Stimulated activated CD8-positive, alpha-beta memory T cell treated with anti-CD3 and anti-CD28 coated beads, Interleukin-4, amount 100 ng/mL, for 48 hours (primary cell): ENCODE data around the gene ATP4A.
A peak's percentile ranks its signal among the peaks of the same experiment; 100 is the strongest.

Experiments used
- DNase-seq: peaks from one replicate; pipeline ENCODE4 v3.0.0-alpha.2; 2020

ATP4A gene

GRCh38 chr19:35549174-35549788 lies 14.2 kb downstream of the ATP4A start:
- peak; percentile 68 for DNase-seq

- DNase-seq = no peak
These were observed 16.9 kb downstream of the ATP4A start for GRCh38 chr19:35546532-35546931.

- DNase-seq = peak; percentile 82
These were observed 17.5 kb downstream of the ATP4A start for GRCh38 chr19:35545855-35546381.

GRCh38 chr19:35545001-35545854 lies 18.2 kb downstream of the ATP4A start, which contains the start of gene TMEM147:
Gene TMEM147 (plus strand): TSS chr19:35545626. CDS start chr19:35545740, 114 bp downstream.
- peak; percentile 93 for DNase-seq

GRCh38 chr19:35544110-35544802 lies 19.2 kb downstream of the ATP4A start:
- DNase-seq = no peak

GRCh38 chr19:35543280-35544109 lies 20.0 kb downstream of the ATP4A start:
- DNase-seq = no peak

GRCh38 chr19:35542209-35542608 lies 21.2 kb downstream of the ATP4A start:
- no peak for DNase-seq

GRCh38 chr19:35540356-35540927 lies 23.0 kb downstream of the ATP4A start:
- no peak for DNase-seq

- no peak for DNase-seq
These were observed 23.6 kb downstream of the ATP4A start for GRCh38 chr19:35539850-35540249.

GRCh38 chr19:35539314-35539713 lies 24.1 kb downstream of the ATP4A start:
- DNase-seq = no peak

- DNase-seq = no peak
These were observed 28.5 kb downstream of the ATP4A start for GRCh38 chr19:35534803-35535480.

- DNase-seq = peak; percentile 59
These were observed 29.6 kb downstream of the ATP4A start for GRCh38 chr19:35533822-35534392.

- no peak for DNase-seq
These were observed 30.1 kb downstream of the ATP4A start, which contains the start of gene GAPDHS for GRCh38 chr19:35533201-35533821. Gene GAPDHS (plus strand): TSS chr19:35533456. CDS start chr19:35533528, 72 bp downstream.

GRCh38 chr19:35531291-35531690 lies 32.2 kb downstream of the ATP4A start:
- DNase-seq = no peak

GRCh38 chr19:35529241-35530218 lies 33.9 kb downstream of the ATP4A start:
- no peak for DNase-seq

GRCh38 chr19:35528218-35529038 lies 35.0 kb downstream of the ATP4A start, which contains the start of gene SBSN:
Gene SBSN (minus strand): TSS chr19:35528311. CDS start chr19:35528281, 30 bp downstream.
- DNase-seq = no peak

- no peak for DNase-seq
These were observed 37.6 kb downstream of the ATP4A start for GRCh38 chr19:35525873-35526272.

GRCh38 chr19:35524181-35524837 lies 39.1 kb downstream of the ATP4A start:
- DNase-seq = no peak
